ENCODE measurements around the gene CNNM1.

GRCh38 chr10:99304862-99305229, 24.3 kb upstream of the CNNM1 start:
- TF ChIP-seq CTCF (IDR thresholded peaks at IDR 0.05) (no peak), POLR2A (IDR thresholded peaks at IDR 0.05) (no peak)
